ENCODE results near the gene PDLIM7.

GRCh38 chr5:177537389-177538361 lies 40.3 kb upstream of the PDLIM7 start:
- TF ChIP-seq CTCF (optimal IDR thresholded peaks at IDR 0.05 in 1 of 3, IDR thresholded peaks at IDR 0.05 in 1 of 3, conservative IDR thresholded peaks at IDR 0.05 in 1 of 3; ENCODE audit: extremely low read depth in 1 of 3, insufficient read depth in 2 of 3, low read length in 3 of 3) (no peak), EZH2 (IDR thresholded peaks at IDR 0.05; ENCODE audit: low read length) (no peak)
